NCI-H1105 (cell line): ENCODE data around the gene CA10.

Experiments
- DNase-seq: peaks from one replicate; lab custom pipeline; 2025; lab: John Stamatoyannopoulos, UW

CA10 gene

GRCh38 chr17:51947160-51947735 is 211.3 kb downstream of the CA10 start:
- no peak for DNase-seq

GRCh38 chr17:51946311-51946710 is 212.2 kb downstream of the CA10 start:
- DNase-seq, result no peak

- DNase-seq, result no peak
Measured at GRCh38 chr17:51941272-51941671, 217.2 kb downstream of the CA10 start.

- no peak for DNase-seq
Measured at GRCh38 chr17:51937264-51937663, 221.2 kb downstream of the CA10 start.

GRCh38 chr17:51935477-51935876 is 223.0 kb downstream of the CA10 start:
- no peak for DNase-seq

- no peak for DNase-seq
Measured at GRCh38 chr17:51933647-51934046, 224.9 kb downstream of the CA10 start.

- no peak for DNase-seq
Measured at GRCh38 chr17:51926448-51926847, 232.1 kb downstream of the CA10 start.

GRCh38 chr17:51921500-51921899 is 237.0 kb downstream of the CA10 start:
- no peak for DNase-seq

- no peak for DNase-seq
Measured at GRCh38 chr17:51914577-51914976, 243.9 kb downstream of the CA10 start.

- DNase-seq, result no peak
Measured at GRCh38 chr17:51913491-51914205, 244.9 kb downstream of the CA10 start.

GRCh38 chr17:51912939-51913338 is 245.6 kb downstream of the CA10 start:
- DNase-seq, result no peak

- no peak for DNase-seq
Measured at GRCh38 chr17:51911237-51911636, 247.3 kb downstream of the CA10 start.

GRCh38 chr17:51909971-51910370 is 248.5 kb downstream of the CA10 start:
- no peak for DNase-seq

GRCh38 chr17:51908841-51909537 is 249.5 kb downstream of the CA10 start:
- DNase-seq, result no peak

- no peak for DNase-seq
Measured at GRCh38 chr17:51907041-51907440, 251.5 kb downstream of the CA10 start.

- DNase-seq, result no peak
Measured at GRCh38 chr17:51904379-51904778, 254.1 kb downstream of the CA10 start.

- DNase-seq, result no peak
Measured at GRCh38 chr17:51901242-51901641, 257.3 kb downstream of the CA10 start.

- no peak for DNase-seq
Measured at GRCh38 chr17:51891936-51892335, 266.6 kb downstream of the CA10 start.

GRCh38 chr17:51890710-51891109 is 267.8 kb downstream of the CA10 start:
- no peak for DNase-seq

GRCh38 chr17:51888816-51889215 is 269.7 kb downstream of the CA10 start:
- no peak for DNase-seq

- DNase-seq, result no peak
Measured at GRCh38 chr17:51876986-51877385, 281.5 kb downstream of the CA10 start.

- no peak for DNase-seq
Measured at GRCh38 chr17:51873302-51873701, 285.2 kb downstream of the CA10 start.

- DNase-seq, result no peak
Measured at GRCh38 chr17:51869387-51869786, 289.1 kb downstream of the CA10 start.
